Uterus (tissue), 4 donors: ENCODE results near the gene MCM10. TPM values are rescaled to one million over a fixed set of nuclear protein-coding genes. Genes with fewer than 3 reads are reported as not detected.
"Not testable (repeated sequence)": the region's sequence is repeated elsewhere in the genome, so short reads cannot be mapped to it uniquely, and the experiment has no call there.

Source experiments
- DNase-seq, 2 donors: peaks; one replicate each; pipeline ENCODE4 v3.0.0-alpha.2; 2019 to 2020
- H3K27ac ChIP-seq, 2 donors: fragments of 200-600 bp; sonication (generic); 1 replicate in 1 of 2; 2 replicates in 1 of 2; pipeline ENCODE4 v1.5.1; 2016 to 2018
- H3K27me3 ChIP-seq, 2 donors: fragments of 200-600 bp; sonication (generic); one replicate each; pipeline ENCODE4 v1.5.1; 2018 to 2019; ENCODE audit warnings: control low read depth in 1 of 2
- H3K36me3 ChIP-seq, 2 donors: fragments of 200-600 bp; sonication (generic); one replicate each; pipeline ENCODE4 v1.5.1; 2019; ENCODE audit warnings: control low read depth in 1 of 2
- H3K4me1 ChIP-seq, 2 donors: fragments of 200-600 bp; sonication (generic); one replicate each; pipeline ENCODE4 v1.5.1; 2018 to 2019; ENCODE audit warnings: control low read depth in 1 of 2
- H3K4me3 ChIP-seq, 2 donors: fragments of 200-600 bp; sonication (generic); 1 replicate in 1 of 2; 2 replicates in 1 of 2; pipeline ENCODE4 v1.5.1; 2018 to 2019; ENCODE audit warnings: mild to moderate bottlenecking in 1 of 2
- H3K9me3 ChIP-seq, 2 donors: fragments of 200-600 bp; sonication (generic); one replicate each; pipeline ENCODE4 v1.5.1; 2019; ENCODE audit warnings: control low read depth in 1 of 2
- CTCF ChIP-seq, 4 experiments: fragments of 200-600 bp in 2 of 4; fragments of 450-650 bp in 2 of 4; sonication (generic) in 2 of 4; IDR thresholded peaks; one replicate each; pipeline ENCODE4 v1.5.1; 2016 to 2019; ENCODE audit warnings: antibody characterized with exemption in 4 of 4, mild to moderate bottlenecking in 2 of 4, moderate library complexity in 1 of 4
- POLR2A ChIP-seq, 2 donors: fragments of 450-650 bp; IDR thresholded peaks; one replicate each; pipeline ENCODE4 v1.6.1; 2016; ENCODE audit warnings: antibody characterized with exemption in 2 of 2, mild to moderate bottlenecking in 1 of 2, moderate library complexity in 1 of 2
- intact Hi-C: fragments of 100-400 bp; cut with DNase I; formaldehyde crosslinking; loops from one replicate; pipeline ENCODE4 v1.15.1; 2023; ENCODE audit warnings: low total_unique reads
- total RNA-seq, 4 donors: library from RNA; depleted of rRNA in 3 of 4; stranded (reverse); fragments of >200 nt in 3 of 4; gene quantifications; one replicate each; pipeline versions ENCODE4 v1.1.0 to v1.2.4, GENCODE V29; 2014 to 2023
- donor health status: DM: yes; HTN: yes; CAD: no.

Gene MCM10
- total RNA-seq, 4 donors from 2014 or later: 14.1 TPM; not detected in 3

- Histone ChIP-seq H3K27me3 (no peaks in the 10 kb centered on the region), H3K4me1 (no peaks in the 10 kb centered on the region), H3K9me3 (no peaks in the 10 kb centered on the region), H3K36me3 (no peaks in the 10 kb centered on the region), H3K4me3 (no peak overlapping the region), H3K27ac (no peak overlapping the region)
- intact Hi-C loops: no loop called here
- no peak for DNase-seq
- TF ChIP-seq CTCF (IDR thresholded peaks at IDR 0.05) (no peak), POLR2A (IDR thresholded peaks at IDR 0.05) (no peak)
Observed at GRCh38 chr10:13231808-13232207, 70.5 kb downstream of the MCM10 start.

- Histone ChIP-seq H3K27me3 (no peaks in the 10 kb centered on the region), H3K36me3 (no peaks in the 10 kb centered on the region), H3K4me3 (no peak overlapping the region), H3K9me3 (no peaks in the 10 kb centered on the region), H3K27ac (no peak overlapping the region), H3K4me1 (no peaks in the 10 kb centered on the region)
- intact Hi-C loops: no loop called here
- no peak for TF ChIP-seq CTCF (IDR thresholded peaks at IDR 0.05)
- no peak for TF ChIP-seq POLR2A (IDR thresholded peaks at IDR 0.05)
- no peak for DNase-seq
Observed at GRCh38 chr10:13233358-13233757, 72.0 kb downstream of the MCM10 start.

GRCh38 chr10:13234172-13234571, 72.8 kb downstream of the MCM10 start, which contains the start of gene UCMA:
Gene UCMA, minus strand, starts transcription at chr10:13234374. Its CDS starts 116 bp downstream, at chr10:13234258.
- H3K27ac ChIP-seq: no peak within 1 kb of the TSS
- no peak for TF ChIP-seq CTCF (IDR thresholded peaks at IDR 0.05)
- no peak for TF ChIP-seq POLR2A (IDR thresholded peaks at IDR 0.05)
- DNase-seq: no peak
- H3K27me3 ChIP-seq: no peaks in the 10 kb centered on the region
- no peak within 1 kb of the TSS for H3K4me3 ChIP-seq
- no peaks in the 10 kb centered on the region for H3K4me1 ChIP-seq
- intact Hi-C loops: no loop called here
- H3K36me3 ChIP-seq: no peaks in the 10 kb centered on the region
- no peaks in the 10 kb centered on the region for H3K9me3 ChIP-seq

- H3K36me3 ChIP-seq, H3K27ac ChIP-seq, H3K9me3 ChIP-seq, DNase-seq, H3K4me1 ChIP-seq, intact Hi-C loops, H3K27me3 ChIP-seq, H3K4me3 ChIP-seq: not testable (repeated sequence)
Observed at GRCh38 chr10:13234736-13235135, 73.4 kb downstream of the MCM10 start.

GRCh38 chr10:13236638-13237037, 75.3 kb downstream of the MCM10 start:
- intact Hi-C loops: no loop called here
- no peaks in the 10 kb centered on the region for H3K9me3 ChIP-seq
- DNase-seq: no peak
- TF ChIP-seq POLR2A (IDR thresholded peaks at IDR 0.05): no peak
- TF ChIP-seq CTCF (IDR thresholded peaks at IDR 0.05): no peak
- no peaks in the 10 kb centered on the region for H3K36me3 ChIP-seq
- H3K27ac ChIP-seq: no peak overlapping the region
- no peaks in the 10 kb centered on the region for H3K27me3 ChIP-seq
- H3K4me3 ChIP-seq: no peak overlapping the region
- H3K4me1 ChIP-seq: no peaks in the 10 kb centered on the region
